ENCODE results near the gene MOGAT2. TPM values are rescaled to one million over a fixed set of nuclear protein-coding genes. Genes with fewer than 3 reads are reported as not detected.
"Not testable (repeated sequence)": the region's sequence is repeated elsewhere in the genome, so short reads cannot be mapped to it uniquely, and the experiment has no call there.

MOGAT2 gene
- total and polyA plus RNA-seq, 2 experiments from 2014 or later = 0.45 TPM; not detected in 1

DNA sequence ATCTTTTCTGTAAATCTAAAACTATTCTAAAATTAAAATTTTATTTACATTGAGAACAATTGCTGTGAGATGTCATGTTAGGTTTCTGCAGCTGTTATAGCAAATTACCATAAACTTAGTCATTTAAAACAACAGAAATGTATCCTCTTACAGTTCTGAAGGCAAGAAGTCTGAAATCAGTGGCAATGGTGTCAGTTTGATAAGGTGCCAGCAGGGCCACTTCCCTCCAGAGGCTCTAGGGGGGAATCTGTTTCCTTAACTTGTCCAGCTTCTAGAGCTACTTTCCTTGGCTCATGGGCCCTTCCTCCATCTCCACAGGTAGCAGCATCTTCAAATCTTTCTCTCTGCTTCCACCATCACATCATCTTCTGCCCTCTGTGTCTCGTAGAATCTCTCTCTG lies 23.0 kb downstream of the MOGAT2 start:
- Histone ChIP-seq H3K27ac (no peak overlapping the region), H3K9me3 (ENCODE audit: low read depth) (no peaks in the 10 kb centered on the region), H3K4me1 (ENCODE audit: low read depth) (peaks cover 15% of the 10 kb centered on the region), H3K36me3 (no peaks in the 10 kb centered on the region), H3K27me3 (no peaks in the 10 kb centered on the region), H3K4me3 (no peak overlapping the region)
- no peak for DNase-seq (ENCODE audit: low read depth in 1 of 2, low spot score in 1 of 2)
- TF ChIP-seq, protein P1, sequence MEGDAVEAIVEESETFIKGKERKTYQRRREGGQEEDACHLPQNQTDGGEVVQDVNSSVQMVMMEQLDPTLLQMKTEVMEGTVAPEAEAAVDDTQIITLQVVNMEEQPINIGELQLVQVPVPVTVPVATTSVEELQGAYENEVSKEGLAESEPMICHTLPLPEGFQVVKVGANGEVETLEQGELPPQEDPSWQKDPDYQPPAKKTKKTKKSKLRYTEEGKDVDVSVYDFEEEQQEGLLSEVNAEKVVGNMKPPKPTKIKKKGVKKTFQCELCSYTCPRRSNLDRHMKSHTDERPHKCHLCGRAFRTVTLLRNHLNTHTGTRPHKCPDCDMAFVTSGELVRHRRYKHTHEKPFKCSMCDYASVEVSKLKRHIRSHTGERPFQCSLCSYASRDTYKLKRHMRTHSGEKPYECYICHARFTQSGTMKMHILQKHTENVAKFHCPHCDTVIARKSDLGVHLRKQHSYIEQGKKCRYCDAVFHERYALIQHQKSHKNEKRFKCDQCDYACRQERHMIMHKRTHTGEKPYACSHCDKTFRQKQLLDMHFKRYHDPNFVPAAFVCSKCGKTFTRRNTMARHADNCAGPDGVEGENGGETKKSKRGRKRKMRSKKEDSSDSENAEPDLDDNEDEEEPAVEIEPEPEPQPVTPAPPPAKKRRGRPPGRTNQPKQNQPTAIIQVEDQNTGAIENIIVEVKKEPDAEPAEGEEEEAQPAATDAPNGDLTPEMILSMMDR (IDR thresholded peaks at IDR 0.05; ENCODE audit: low read depth, low read length) = no peak

DNA sequence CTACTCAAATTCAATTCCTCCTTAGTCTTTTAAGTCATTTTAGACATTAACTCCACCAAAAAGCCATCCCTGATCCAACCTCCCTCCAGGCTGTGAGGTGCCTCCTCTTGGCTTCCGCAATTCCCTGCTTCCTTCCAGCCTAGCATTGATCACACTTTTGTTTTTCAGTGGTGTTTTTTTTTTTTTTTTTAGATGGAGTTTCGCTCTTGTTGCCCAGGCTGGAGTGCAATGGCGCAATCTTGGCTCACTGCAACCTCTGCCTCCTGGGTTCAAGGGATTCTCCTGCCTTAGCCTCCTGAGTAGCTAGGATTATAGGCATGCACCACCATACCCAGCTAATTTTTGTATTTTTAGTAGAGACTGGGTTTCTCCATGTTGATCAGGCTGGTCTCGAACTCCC lies 25.5 kb downstream of the MOGAT2 start:
- not testable (repeated sequence) for H3K36me3 ChIP-seq; H3K9me3 ChIP-seq (ENCODE audit: low read depth); H3K27ac ChIP-seq; H3K27me3 ChIP-seq; H3K4me3 ChIP-seq; DNase-seq (ENCODE audit: low read depth in 1 of 2, low spot score in 1 of 2)
- peaks cover 30% of the 10 kb centered on the region for H3K4me1 ChIP-seq (ENCODE audit: low read depth)

DNA sequence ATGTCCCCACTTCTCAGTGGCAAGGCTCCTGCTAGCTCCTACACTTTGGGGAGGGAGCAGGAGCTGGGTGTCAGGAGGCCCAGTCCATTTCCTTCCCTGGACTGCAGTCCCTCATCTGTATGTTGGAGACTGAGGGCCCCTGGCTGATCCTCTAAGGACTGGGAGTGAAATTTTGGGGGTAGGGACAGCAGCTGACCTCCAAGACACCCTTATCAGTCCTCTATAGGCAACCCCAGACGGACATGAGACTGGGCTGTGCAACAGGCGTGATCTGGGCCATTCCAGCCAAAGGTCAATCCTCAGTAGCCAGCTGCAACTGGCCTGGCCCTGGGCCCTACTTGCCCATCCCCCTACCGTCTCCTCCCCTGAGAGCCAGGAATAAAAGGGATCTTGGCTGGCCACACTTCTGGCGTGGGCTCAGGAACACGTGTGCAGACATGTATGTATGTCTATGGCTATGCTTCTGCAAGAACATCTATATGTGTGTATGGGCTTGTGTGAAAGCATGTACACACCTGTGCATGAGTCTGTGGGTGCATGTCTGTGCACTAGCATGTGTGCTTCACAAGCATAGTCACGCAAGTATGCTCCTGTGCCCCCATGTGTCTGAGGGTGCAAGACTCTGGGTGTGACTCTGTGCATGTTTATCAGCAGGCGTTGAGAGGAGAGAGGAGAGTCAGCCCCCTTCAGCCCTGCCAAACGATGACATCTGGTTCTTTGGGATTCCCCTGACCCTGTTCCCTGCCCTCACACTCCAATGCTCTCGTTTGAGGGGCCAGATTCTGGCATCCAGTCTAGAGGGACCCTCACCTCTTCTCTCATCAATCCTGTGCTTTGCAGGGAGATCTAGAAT lies 26.3 kb downstream of the MOGAT2 start:
- H3K4me1 ChIP-seq (ENCODE audit: low read depth) = peaks cover 30% of the 10 kb centered on the region
- no peak overlapping the region for H3K27ac ChIP-seq
- no peak overlapping the region for H3K4me3 ChIP-seq

DNA sequence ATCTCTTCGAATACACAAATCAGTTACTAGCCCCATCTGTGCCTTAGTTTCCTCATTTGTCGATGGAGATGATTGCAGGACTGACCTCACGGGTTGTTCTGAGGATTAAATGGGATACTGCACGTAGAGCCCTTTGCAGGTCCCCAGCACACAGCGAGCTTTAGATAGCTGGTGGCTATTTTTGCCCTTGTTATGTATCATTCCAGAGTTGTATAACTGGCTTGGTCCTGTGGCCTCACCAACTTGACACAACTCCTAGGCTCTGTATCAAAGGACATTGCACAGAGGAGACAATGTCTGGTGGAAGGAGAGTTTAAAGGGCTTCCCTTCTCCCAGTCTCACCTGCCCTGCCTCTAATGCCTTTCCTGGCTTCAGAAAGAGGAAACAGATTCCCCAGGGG lies 28.2 kb downstream of the MOGAT2 start:
- Histone ChIP-seq H3K36me3 (no peaks in the 10 kb centered on the region), H3K9me3 (ENCODE audit: low read depth) (no peaks in the 10 kb centered on the region), H3K4me1 (ENCODE audit: low read depth) (peaks cover 30% of the 10 kb centered on the region), H3K27ac (peak overlapping the region; percentile 80), H3K4me3 (no peak overlapping the region), H3K27me3 (no peaks in the 10 kb centered on the region)
- peak in 1 of 2 donors; percentile 46 for DNase-seq (ENCODE audit: low read depth in 1 of 2, low spot score in 1 of 2)
- TF ChIP-seq, protein P1 (IDR thresholded peaks at IDR 0.05; ENCODE audit: low read depth, low read length) = no peak

More for the DNA sequence above, 26.3 kb downstream of the MOGAT2 start:
- no peaks in the 10 kb centered on the region for H3K9me3 ChIP-seq (ENCODE audit: low read depth)
- DNase-seq (ENCODE audit: low read depth in 1 of 2, low spot score in 1 of 2) = peak in 1 of 2 donors; percentile 17
- H3K27me3 ChIP-seq = no peaks in the 10 kb centered on the region
- TF ChIP-seq, protein P1 (IDR thresholded peaks at IDR 0.05; ENCODE audit: low read depth, low read length) = no peak
- no peaks in the 10 kb centered on the region for H3K36me3 ChIP-seq

DNA sequence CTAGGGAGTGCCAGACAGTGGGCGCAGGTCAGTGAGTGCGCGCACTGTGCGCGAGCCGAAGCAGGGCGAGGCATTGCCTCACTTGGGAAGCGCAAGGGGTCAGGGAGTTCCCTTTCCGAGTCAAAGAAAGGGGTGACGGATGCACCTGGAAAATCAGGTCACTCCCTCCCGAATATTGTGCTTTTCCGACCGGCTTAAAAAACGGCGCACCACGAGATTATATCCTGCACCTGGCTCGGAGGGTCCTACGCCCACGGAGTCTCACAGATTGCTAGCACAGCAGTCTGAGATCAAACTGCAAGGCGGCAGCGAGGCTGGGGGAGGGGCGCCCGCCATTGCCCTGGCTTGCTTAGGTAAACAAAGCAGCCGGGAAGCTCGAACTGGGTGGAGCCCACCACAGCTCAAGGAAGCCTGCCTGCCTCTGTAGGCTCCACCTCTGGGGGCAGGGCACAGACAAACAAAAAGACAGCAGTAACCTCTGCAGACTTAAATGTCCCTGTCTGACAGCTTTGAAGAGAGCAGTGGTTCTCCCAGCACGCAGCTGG lies 31.2 kb downstream of the MOGAT2 start:
- H3K4me3 ChIP-seq; H3K27ac ChIP-seq; DNase-seq (ENCODE audit: low read depth in 1 of 2, low spot score in 1 of 2): not testable (repeated sequence)

DNA sequence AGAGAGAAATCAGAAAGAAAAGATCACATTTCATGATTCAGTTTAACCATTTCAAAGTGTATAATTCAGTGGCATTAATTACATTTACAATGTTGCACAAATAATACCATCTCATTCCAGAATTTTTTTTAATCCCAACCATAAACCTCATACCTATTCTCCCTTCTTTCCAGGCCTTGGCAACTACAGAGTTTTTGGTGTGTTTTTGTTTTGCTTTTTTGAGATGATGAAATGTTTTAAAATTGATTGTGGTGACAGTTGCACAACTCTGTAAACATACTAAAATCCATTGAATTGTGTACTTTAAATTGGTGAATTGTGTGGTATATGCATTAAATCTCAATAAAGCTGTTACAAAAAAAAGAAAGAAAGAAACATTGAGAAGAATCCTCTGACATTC lies 37.3 kb downstream of the MOGAT2 start:
- not testable (repeated sequence) for H3K9me3 ChIP-seq (ENCODE audit: low read depth); H3K27ac ChIP-seq; H3K36me3 ChIP-seq; DNase-seq (ENCODE audit: low read depth in 1 of 2, low spot score in 1 of 2); H3K4me1 ChIP-seq (ENCODE audit: low read depth); H3K27me3 ChIP-seq; H3K4me3 ChIP-seq

More for the DNA sequence above, 31.2 kb downstream of the MOGAT2 start:
- H3K27me3 ChIP-seq; H3K9me3 ChIP-seq (ENCODE audit: low read depth); H3K36me3 ChIP-seq: not testable (repeated sequence)
- peaks cover 27% of the 10 kb centered on the region for H3K4me1 ChIP-seq (ENCODE audit: low read depth)

DNA sequence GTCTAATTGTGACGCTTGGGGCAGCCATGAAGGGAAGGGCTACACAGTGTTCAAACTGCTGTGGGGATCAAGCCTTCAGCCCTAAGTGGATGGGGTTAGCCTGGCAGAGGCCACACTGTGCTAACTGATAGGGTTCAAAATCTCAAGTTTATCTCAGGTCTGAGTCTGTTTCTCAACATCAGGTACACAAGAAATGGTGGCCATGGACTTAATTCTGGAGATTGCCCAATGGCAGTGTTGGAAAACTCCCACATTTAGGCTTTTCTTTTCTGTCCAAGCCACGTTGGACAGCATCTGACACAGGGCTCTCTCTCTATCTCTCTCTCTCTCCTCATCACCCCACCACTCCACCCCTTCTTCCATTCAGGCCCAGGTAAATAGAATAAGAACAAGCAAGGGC lies 40.0 kb downstream of the MOGAT2 start:
- Histone ChIP-seq H3K9me3 (ENCODE audit: low read depth) (no peaks in the 10 kb centered on the region), H3K27ac (no peak overlapping the region), H3K4me3 (no peak overlapping the region), H3K4me1 (ENCODE audit: low read depth) (peaks cover under 1% of the 10 kb centered on the region), H3K36me3 (no peaks in the 10 kb centered on the region), H3K27me3 (no peaks in the 10 kb centered on the region)
- no peak for DNase-seq (ENCODE audit: low read depth in 1 of 2, low spot score in 1 of 2)
- TF ChIP-seq, protein P1 (IDR thresholded peaks at IDR 0.05; ENCODE audit: low read depth, low read length) = no peak

Data from cardiac muscle cell (in vitro differentiated cells and primary cell).